Stimulated activated CD4-positive, alpha-beta T cell treated with anti-CD3 and anti-CD28 coated beads, TNF-alpha, amount 100 ng/mL, for 1 hour (primary cell): ENCODE results near the gene CLCA2.

Experiments
- DNase-seq, 3 donors: peaks; one replicate each; pipeline ENCODE4 v3.0.0-alpha.2; 2020; ENCODE audit warnings: low read depth in 3 of 3, low spot score in 1 of 3

The CLCA2 gene

GRCh38 chr1:86472767-86473166 is 48.8 kb downstream of the CLCA2 start:
- no peak for DNase-seq

GRCh38 chr1:86477256-86477655 is 53.3 kb downstream of the CLCA2 start:
- no peak for DNase-seq

- no peak for DNase-seq
Observed at GRCh38 chr1:86477682-86478081, 53.7 kb downstream of the CLCA2 start.

GRCh38 chr1:86478416-86479156 is 54.6 kb downstream of the CLCA2 start:
- no peak for DNase-seq

- no peak for DNase-seq
Observed at GRCh38 chr1:86481966-86482365, 58.0 kb downstream of the CLCA2 start.

GRCh38 chr1:86487131-86487810 is 63.3 kb downstream of the CLCA2 start:
- no peak for DNase-seq

- no peak for DNase-seq
Observed at GRCh38 chr1:86487811-86488141, 63.8 kb downstream of the CLCA2 start.

- no peak for DNase-seq
Observed at GRCh38 chr1:86489242-86489878, 65.4 kb downstream of the CLCA2 start.

GRCh38 chr1:86491171-86491950 is 67.4 kb downstream of the CLCA2 start:
- no peak for DNase-seq

- DNase-seq: no peak
Observed at GRCh38 chr1:86498281-86498680, 74.3 kb downstream of the CLCA2 start.

- DNase-seq: no peak
Observed at GRCh38 chr1:86499987-86500593, 76.1 kb downstream of the CLCA2 start.

- no peak for DNase-seq
Observed at GRCh38 chr1:86500714-86501113, 76.7 kb downstream of the CLCA2 start.

- peak in 1 of 3 donors; percentile 12 for DNase-seq
Observed at GRCh38 chr1:86502125-86502646, 78.2 kb downstream of the CLCA2 start.

GRCh38 chr1:86502721-86503405 is 78.9 kb downstream of the CLCA2 start:
- DNase-seq: no peak

GRCh38 chr1:86503406-86504136 is 79.6 kb downstream of the CLCA2 start:
- no peak for DNase-seq

GRCh38 chr1:86504137-86504479 is 80.1 kb downstream of the CLCA2 start:
- DNase-seq: no peak

- no peak for DNase-seq
Observed at GRCh38 chr1:86504895-86505563, 81.1 kb downstream of the CLCA2 start.

- no peak for DNase-seq
Observed at GRCh38 chr1:86505564-86505902, 81.6 kb downstream of the CLCA2 start.
